ENCODE measurements around the gene DHX34.

The DHX34 gene

GRCh38 chr19:47351548-47351947 is 2.4 kb downstream of the DHX34 start:
- H3K4me1 ChIP-seq = no peaks in the 10 kb centered on the region
- H3K4me3 ChIP-seq (ENCODE audit: low read depth, low read length) = no peak overlapping the region
- peaks cover 18% of the 10 kb centered on the region for H3K79me2 ChIP-seq

GRCh38 chr19:47352095-47352494 is 3.0 kb downstream of the DHX34 start:
- no peaks in the 10 kb centered on the region for H3K27me3 ChIP-seq (ENCODE audit: control insufficient read depth, insufficient read depth, low read length)
- no peak for TF ChIP-seq CTCF (IDR thresholded peaks at IDR 0.05)
- H3K36me3 ChIP-seq (ENCODE audit: control insufficient read depth, insufficient read depth, low read length) = no peaks in the 10 kb centered on the region
- H3K4me3 ChIP-seq (ENCODE audit: low read depth, low read length) = no peak overlapping the region
- no peak overlapping the region for H3K27ac ChIP-seq
- no peaks in the 10 kb centered on the region for H3K9me3 ChIP-seq (ENCODE audit: control insufficient read depth, low read length)
- H2AFZ ChIP-seq = no peak overlapping the region
- no peak overlapping the region for H3K4me2 ChIP-seq (ENCODE audit: low read length)
- H3K9ac ChIP-seq = no peak overlapping the region
- H3K79me2 ChIP-seq = peaks cover 18% of the 10 kb centered on the region
- no peaks in the 10 kb centered on the region for H3K4me1 ChIP-seq

More at GRCh38 chr19:47351548-47351947, 2.4 kb downstream of the DHX34 start:
- no peak overlapping the region for H3K27ac ChIP-seq
- no peak overlapping the region for H3K9ac ChIP-seq
- no peak overlapping the region for H2AFZ ChIP-seq
- no peak for TF ChIP-seq CTCF (IDR thresholded peaks at IDR 0.05)
- no peaks in the 10 kb centered on the region for H3K36me3 ChIP-seq (ENCODE audit: control insufficient read depth, insufficient read depth, low read length)
- H3K9me3 ChIP-seq (ENCODE audit: control insufficient read depth, low read length) = no peaks in the 10 kb centered on the region
- no peak overlapping the region for H3K4me2 ChIP-seq (ENCODE audit: low read length)
- H3K27me3 ChIP-seq (ENCODE audit: control insufficient read depth, insufficient read depth, low read length) = no peaks in the 10 kb centered on the region

GRCh38 chr19:47353307-47353712 is 4.2 kb downstream of the DHX34 start:
- peaks cover 24% of the 10 kb centered on the region for H3K79me2 ChIP-seq
- H3K4me3 ChIP-seq (ENCODE audit: low read depth, low read length) = no peak overlapping the region
- H3K9me3 ChIP-seq (ENCODE audit: control insufficient read depth, low read length) = no peaks in the 10 kb centered on the region
- H3K9ac ChIP-seq = no peak overlapping the region
- no peak overlapping the region for H2AFZ ChIP-seq
- no peaks in the 10 kb centered on the region for H3K36me3 ChIP-seq (ENCODE audit: control insufficient read depth, insufficient read depth, low read length)
- TF ChIP-seq CTCF (IDR thresholded peaks at IDR 0.05) = no peak
- no peaks in the 10 kb centered on the region for H3K4me1 ChIP-seq
- no peaks in the 10 kb centered on the region for H3K27me3 ChIP-seq (ENCODE audit: control insufficient read depth, insufficient read depth, low read length)
- H3K4me2 ChIP-seq (ENCODE audit: low read length) = no peak overlapping the region
- no peak overlapping the region for H3K27ac ChIP-seq

- no peak for TF ChIP-seq CTCF (IDR thresholded peaks at IDR 0.05)
- Histone ChIP-seq H2AFZ (no peak overlapping the region), H3K9me3 (ENCODE audit: control insufficient read depth, low read length) (no peaks in the 10 kb centered on the region), H3K4me1 (no peaks in the 10 kb centered on the region), H3K4me2 (ENCODE audit: low read length) (no peak overlapping the region), H3K27me3 (ENCODE audit: control insufficient read depth, insufficient read depth, low read length) (no peaks in the 10 kb centered on the region), H3K79me2 (peaks cover 33% of the 10 kb centered on the region), H3K27ac (no peak overlapping the region), H3K4me3 (ENCODE audit: low read depth, low read length) (no peak overlapping the region), H3K36me3 (ENCODE audit: control insufficient read depth, insufficient read depth, low read length) (no peaks in the 10 kb centered on the region), H3K9ac (no peak overlapping the region)
These were observed 7.8 kb downstream of the DHX34 start for GRCh38 chr19:47356900-47357299.
